HG02571 (cell line): Measurements from ENCODE around the gene SLC22A3.

ENCODE experiments used
- ATAC-seq: cut with Tn5 transposase; IDR thresholded peaks from one replicate; pipeline ENCODE4 v1.9.1; 2021; ENCODE audit warnings: mild to moderate bottlenecking, moderate library complexity; ENCODE audit not compliant: unreplicated experiment

The SLC22A3 gene

GRCh38 chr6:160412993-160413392 lies 64.8 kb downstream of the SLC22A3 start:
- no peak for ATAC-seq

GRCh38 chr6:160417146-160417545 lies 69.0 kb downstream of the SLC22A3 start:
- no peak for ATAC-seq

GRCh38 chr6:160417550-160417949 lies 69.4 kb downstream of the SLC22A3 start:
- ATAC-seq = no peak

GRCh38 chr6:160418370-160418769 lies 70.2 kb downstream of the SLC22A3 start:
- no peak for ATAC-seq

GRCh38 chr6:160419488-160419887 lies 71.3 kb downstream of the SLC22A3 start:
- no peak for ATAC-seq

GRCh38 chr6:160420253-160420968 lies 72.2 kb downstream of the SLC22A3 start:
- ATAC-seq = no peak

- no peak for ATAC-seq
Observed at GRCh38 chr6:160420969-160421556, 72.9 kb downstream of the SLC22A3 start.

GRCh38 chr6:160421854-160422253 lies 73.7 kb downstream of the SLC22A3 start:
- ATAC-seq = no peak

GRCh38 chr6:160424256-160424655 lies 76.1 kb downstream of the SLC22A3 start:
- no peak for ATAC-seq

- ATAC-seq = no peak
Observed at GRCh38 chr6:160426136-160426535, 78.0 kb downstream of the SLC22A3 start.

- ATAC-seq = no peak
Observed at GRCh38 chr6:160427312-160428068, 79.3 kb downstream of the SLC22A3 start.

- no peak for ATAC-seq
Observed at GRCh38 chr6:160428069-160428430, 79.9 kb downstream of the SLC22A3 start.

GRCh38 chr6:160428818-160429619 lies 80.8 kb downstream of the SLC22A3 start:
- ATAC-seq = no peak

- ATAC-seq = no peak
Observed at GRCh38 chr6:160429620-160429895, 81.4 kb downstream of the SLC22A3 start.

- ATAC-seq = no peak
Observed at GRCh38 chr6:160430203-160430602, 82.0 kb downstream of the SLC22A3 start.

GRCh38 chr6:160430751-160431150 lies 82.6 kb downstream of the SLC22A3 start:
- no peak for ATAC-seq

- no peak for ATAC-seq
Observed at GRCh38 chr6:160431226-160431625, 83.0 kb downstream of the SLC22A3 start.

GRCh38 chr6:160431791-160432404 lies 83.7 kb downstream of the SLC22A3 start:
- no peak for ATAC-seq

GRCh38 chr6:160435935-160436334 lies 87.8 kb downstream of the SLC22A3 start:
- no peak for ATAC-seq

- no peak for ATAC-seq
Observed at GRCh38 chr6:160437154-160437553, 89.0 kb downstream of the SLC22A3 start.

GRCh38 chr6:160437775-160438174 lies 89.6 kb downstream of the SLC22A3 start:
- no peak for ATAC-seq
